Ishikawa (cell line): ENCODE measurements around the gene B3GAT1.

Experiments
- EGR1 ChIP-seq: IDR thresholded peaks from 2 replicates; pipeline ENCODE4 v1.6.1; 2012
- EP300 ChIP-seq: IDR thresholded peaks from 2 replicates; pipeline ENCODE4 v1.6.1; 2012; ENCODE audit warnings: borderline replicate concordance
- RAD21 ChIP-seq: IDR thresholded peaks from 2 replicates; pipeline ENCODE4 v1.6.1; 2012; ENCODE audit warnings: low read depth
- REST ChIP-seq: IDR thresholded peaks from 2 replicates; pipeline ENCODE4 v1.6.1; 2012; ENCODE audit warnings: low read depth, mild to moderate bottlenecking

GRCh38 chr11:134331354-134332188 is 80.5 kb downstream of the B3GAT1 start, which contains the start of gene GLB1L2:
- TF ChIP-seq EP300 (no peak), EGR1 (no peak), REST (no peak), RAD21 (no peak)
